NB4 (cell line): ENCODE results near the gene POLD1.

Source experiments
- MAX ChIP-seq: IDR thresholded peaks from 2 replicates; pipeline ENCODE4 v1.6.1; 2011; ENCODE audit warnings: low read depth, low read length
- POLR2A ChIP-seq: IDR thresholded peaks from 2 replicates; pipeline ENCODE4 v1.6.1; 2011; ENCODE audit warnings: mild to moderate bottlenecking; ENCODE audit not compliant: insufficient read length; ENCODE audit errors: extremely low read depth
- TF ChIP-seq, protein P1 (sequence below): IDR thresholded peaks from one replicate; pipeline ENCODE4 v1.5.1; 2012; ENCODE audit warnings: low read depth, low read length

- no peak for TF ChIP-seq MAX
- no peak for TF ChIP-seq POLR2A
- TF ChIP-seq, protein P1, sequence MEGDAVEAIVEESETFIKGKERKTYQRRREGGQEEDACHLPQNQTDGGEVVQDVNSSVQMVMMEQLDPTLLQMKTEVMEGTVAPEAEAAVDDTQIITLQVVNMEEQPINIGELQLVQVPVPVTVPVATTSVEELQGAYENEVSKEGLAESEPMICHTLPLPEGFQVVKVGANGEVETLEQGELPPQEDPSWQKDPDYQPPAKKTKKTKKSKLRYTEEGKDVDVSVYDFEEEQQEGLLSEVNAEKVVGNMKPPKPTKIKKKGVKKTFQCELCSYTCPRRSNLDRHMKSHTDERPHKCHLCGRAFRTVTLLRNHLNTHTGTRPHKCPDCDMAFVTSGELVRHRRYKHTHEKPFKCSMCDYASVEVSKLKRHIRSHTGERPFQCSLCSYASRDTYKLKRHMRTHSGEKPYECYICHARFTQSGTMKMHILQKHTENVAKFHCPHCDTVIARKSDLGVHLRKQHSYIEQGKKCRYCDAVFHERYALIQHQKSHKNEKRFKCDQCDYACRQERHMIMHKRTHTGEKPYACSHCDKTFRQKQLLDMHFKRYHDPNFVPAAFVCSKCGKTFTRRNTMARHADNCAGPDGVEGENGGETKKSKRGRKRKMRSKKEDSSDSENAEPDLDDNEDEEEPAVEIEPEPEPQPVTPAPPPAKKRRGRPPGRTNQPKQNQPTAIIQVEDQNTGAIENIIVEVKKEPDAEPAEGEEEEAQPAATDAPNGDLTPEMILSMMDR, result no peak
These were observed 25.2 kb downstream of the POLD1 start for GRCh38 chr19:50409347-50409746.
